ENCODE results near the gene TRIM25. TPM values are rescaled to one million over a fixed set of nuclear protein-coding genes. Genes with fewer than 3 reads are reported as not detected.

Gene TRIM25
- total RNA-seq, 1 experiment from 2014 or later, result 135 TPM

- ChIA-PET RAD21 (ENCODE audit: low non-redundant PET in 1 of 2, low total read pairs in 2 of 2, uncharacterized antibody in 2 of 2, unreplicated experiment in 2 of 2) (no interaction called here), POLR2A (interaction anchor here (2.2 kb wide), 1 partner anchor 19 kb away, joined by 5 read pairs; the partner anchor contains the start of gene TRIM25), CTCF (no interaction called here)
- no peaks in the 10 kb centered on the region for H3K9me3 ChIP-seq (ENCODE audit: control insufficient read depth in 1 of 2, insufficient read depth in 1 of 2, low read depth in 1 of 2, low read length in 2 of 2)
- peaks cover 0 to 19% of the 10 kb centered on the region in 2 experiments; a peak in 2 of 4 replicates for H3K4me1 ChIP-seq (ENCODE audit: control insufficient read depth in 1 of 2, insufficient read depth in 2 of 2, low read length in 2 of 2)
- no peak for ATAC-seq
- H4K20me1 ChIP-seq (ENCODE audit: insufficient read depth), result no peaks in the 10 kb centered on the region
- intact Hi-C loops (cut with micrococcal nuclease), result no loop called here
- no peak for DNase-seq (ENCODE audit: low read depth, low spot score)
- no peak for TF ChIP-seq ELF1 (IDR thresholded peaks at IDR 0.05; ENCODE audit: borderline replicate concordance, low read depth)
- no peak for TF ChIP-seq CBX3 (IDR thresholded peaks at IDR 0.05; ENCODE audit: low read depth)
- TF ChIP-seq EZH2 (IDR thresholded peaks at IDR 0.05), result no peak
- TF ChIP-seq ZNF274 (IDR thresholded peaks at IDR 0.05; ENCODE audit: low read depth, low read length), result no peak
- no peak for TF ChIP-seq POLR2AphosphoS5 (IDR thresholded peaks at IDR 0.05; ENCODE audit: low read depth, low read length)
- no peak for TF ChIP-seq RAD21 (IDR thresholded peaks at IDR 0.05; ENCODE audit: low read depth)
- no peak for TF ChIP-seq EGR1 (IDR thresholded peaks at IDR 0.05; ENCODE audit: low read depth)
- no peak for TF ChIP-seq YY1 (IDR thresholded peaks at IDR 0.05; ENCODE audit: extremely low read depth, insufficient replicate concordance, low read depth, low read length)
- TF ChIP-seq REST (IDR thresholded peaks at IDR 0.05; ENCODE audit: low read depth), result no peak
- TF ChIP-seq FOSL1 (IDR thresholded peaks at IDR 0.05; ENCODE audit: low read depth), result no peak
- no peak for TF ChIP-seq TCF7L2 (IDR thresholded peaks at IDR 0.05; ENCODE audit: borderline replicate concordance, extremely low read depth, insufficient read depth, insufficient read length)
- TF ChIP-seq POLR2A (IDR thresholded peaks at IDR 0.05; ENCODE audit: borderline replicate concordance, extremely low read depth, insufficient read depth, insufficient read length), result no peak
- TF ChIP-seq ATF3 (IDR thresholded peaks at IDR 0.05), result no peak
- TF ChIP-seq CTCF (IDR thresholded peaks at IDR 0.05 in 2 of 3, conservative IDR thresholded peaks at IDR 0.05 in 1 of 3; ENCODE audit: borderline replicate concordance in 1 of 3, insufficient read depth in 1 of 3, low read depth in 2 of 3, low read length in 2 of 3), result no peak
- no peak for TF ChIP-seq CEBPB (IDR thresholded peaks at IDR 0.05; ENCODE audit: low read depth)
- TF ChIP-seq SIN3A (IDR thresholded peaks at IDR 0.05; ENCODE audit: low read depth), result no peak
- TF ChIP-seq MAX (IDR thresholded peaks at IDR 0.05), result no peak
- TF ChIP-seq JUND (IDR thresholded peaks at IDR 0.05), result no peak
- TF ChIP-seq SP1 (IDR thresholded peaks at IDR 0.05; ENCODE audit: low read depth), result no peak
- TF ChIP-seq SRF (IDR thresholded peaks at IDR 0.05; ENCODE audit: low read depth), result no peak
- no peak overlapping the region for H3K4me3 ChIP-seq (replicated peaks in 1 of 2; ENCODE audit: low read depth in 1 of 2, low read length in 2 of 2)
- no peaks in the 10 kb centered on the region for H3K27me3 ChIP-seq (ENCODE audit: insufficient read depth, low read length)
- H3K36me3 ChIP-seq (ENCODE audit: control insufficient read depth in 1 of 2, insufficient read depth in 2 of 2, low read length in 2 of 2), result peaks cover 55 to 78% of the 10 kb centered on the region in 2 experiments
- no peaks in the 10 kb centered on the region for H3K9me2 ChIP-seq (ENCODE audit: insufficient read depth)
- H3K79me2 ChIP-seq (ENCODE audit: insufficient read depth, low read length), result peaks cover 6% of the 10 kb centered on the region; the same call in 1 of the 2 replicates
- no peak overlapping the region for H2AFZ ChIP-seq (ENCODE audit: low read depth, low read length, poor library complexity, severe bottlenecking)
- no peak overlapping the region for H3K27ac ChIP-seq (ENCODE audit: low read depth, low read length)
- no peak overlapping the region for H3K9ac ChIP-seq (ENCODE audit: low read length)
- H3K4me2 ChIP-seq (ENCODE audit: low read length), result no peak overlapping the region
- BruUV-seq (replicated peaks), result no TSS peak
Observed at GRCh38 chr17:56894859-56895455, 18.9 kb downstream of the TRIM25 start.

Data from HCT116 (cell line).